ENCODE measurements around the gene KRABD2.

- TF ChIP-seq CTCF (IDR thresholded peaks at IDR 0.05; ENCODE audit: poor library complexity) = no peak
- TF ChIP-seq EZH2phosphoT487 (IDR thresholded peaks at IDR 0.05; ENCODE audit: low read depth, severe bottlenecking, unreplicated experiment) = no peak
- no peak for TF ChIP-seq EZH2 (IDR thresholded peaks at IDR 0.05; ENCODE audit: borderline replicate concordance)
Measured at GRCh38 chr17:8392674-8393469, 16.4 kb upstream of the KRABD2 start.
